Sciatic nerve (tissue), 2 donors: Measurements from ENCODE around the gene LRCH1. TPM values are rescaled to one million over a fixed set of nuclear protein-coding genes. Genes with fewer than 3 reads are reported as not detected.
A peak's percentile ranks its signal among the peaks of the same experiment; 100 is the strongest.

Source experiments
- ATAC-seq: fragments of 200-7000 bp; cut with Tn5 transposase; one replicate; pipeline ENCODE4 v1.9.1; 2020; ENCODE audit warnings: mild to moderate bottlenecking, moderate library complexity
- DNase-seq: peaks from one replicate; pipeline ENCODE4 v3.0.0-alpha.2; 2020; ENCODE audit warnings: low spot score
- intact Hi-C: fragments of 100-400 bp; cut with DNase I; formaldehyde crosslinking; loops from one replicate; pipeline ENCODE4 v1.14.2; 2022
- total RNA-seq: library from RNA; stranded (reverse); fragmentation: NEBNext Ultra II Directional; extraction: Animal tissue kit (Norgen Biotek cat#: 25700); gene quantifications from one replicate; pipeline ENCODE4 v1.2.1, GENCODE V29; 2021
- donor health status: DM: no; HTN: no; CAD: no.
- donor health status: DM: no; HTN: no; CAD: no.

The LRCH1 gene
- total RNA-seq, 1 donor from 2014 or later: 28.2 TPM

- ATAC-seq (peak; percentile 14), DNase-seq (no peak)
- intact Hi-C loops: no loop called here
Measured at GRCh38 chr13:46698910-46699460, 146.0 kb downstream of the LRCH1 start.

- no peak for ATAC-seq
- intact Hi-C loops: loop anchor here (5.0 kb wide), 1 partner anchor 160 kb away; the partner anchor contains the start of gene LRCH1
- DNase-seq: no peak
Measured at GRCh38 chr13:46712524-46712923, 159.6 kb downstream of the LRCH1 start.

DNA sequence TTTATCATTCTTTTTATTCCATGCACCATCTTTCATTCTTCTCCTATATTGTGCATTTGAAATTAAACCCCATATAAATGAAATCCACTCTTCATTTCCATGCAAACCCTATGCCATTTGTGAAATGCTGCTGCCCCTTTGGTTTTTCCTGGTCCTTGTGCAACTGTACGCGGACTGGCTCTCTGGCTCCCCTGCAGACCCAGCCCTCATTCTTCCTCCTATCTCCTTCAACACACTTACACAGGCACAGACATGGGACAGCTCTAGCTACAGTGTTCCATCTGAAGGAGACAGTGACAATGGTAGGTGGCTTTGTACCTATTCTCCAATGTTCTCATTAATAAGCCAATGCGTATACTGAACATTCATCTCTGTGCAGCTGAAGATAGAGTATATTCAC, 162.4 kb downstream of the LRCH1 start:
- intact Hi-C loops: no loop called here
- DNase-seq (no peak), ATAC-seq (no peak)

- intact Hi-C loops: no loop called here
- DNase-seq: no peak
- ATAC-seq: no peak
Measured at GRCh38 chr13:46716821-46717220, 163.9 kb downstream of the LRCH1 start.

DNA sequence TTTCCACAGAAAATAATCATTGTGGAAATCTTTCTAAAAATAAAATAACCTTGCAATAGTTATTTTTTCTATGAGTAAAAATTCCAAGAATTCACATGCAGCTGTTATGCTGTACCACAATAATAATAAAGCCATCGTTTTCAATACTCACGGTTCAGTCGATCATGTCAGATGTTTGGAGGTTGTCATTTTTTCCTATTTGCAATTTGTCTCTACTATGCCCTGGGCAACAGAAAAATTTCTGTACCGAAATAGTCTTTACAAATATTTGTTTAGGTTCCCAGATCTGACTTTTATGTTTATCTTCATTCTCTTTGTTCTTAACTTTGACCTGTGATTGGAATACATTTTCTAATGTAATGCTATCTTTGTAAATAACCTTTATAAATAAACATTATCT, 164.3 kb downstream of the LRCH1 start:
- intact Hi-C loops: no loop called here
- DNase-seq (no peak), ATAC-seq (no peak)

GRCh38 chr13:46717856-46718255, 164.9 kb downstream of the LRCH1 start:
- no peak for ATAC-seq
- DNase-seq: no peak
- intact Hi-C loops: no loop called here

DNA sequence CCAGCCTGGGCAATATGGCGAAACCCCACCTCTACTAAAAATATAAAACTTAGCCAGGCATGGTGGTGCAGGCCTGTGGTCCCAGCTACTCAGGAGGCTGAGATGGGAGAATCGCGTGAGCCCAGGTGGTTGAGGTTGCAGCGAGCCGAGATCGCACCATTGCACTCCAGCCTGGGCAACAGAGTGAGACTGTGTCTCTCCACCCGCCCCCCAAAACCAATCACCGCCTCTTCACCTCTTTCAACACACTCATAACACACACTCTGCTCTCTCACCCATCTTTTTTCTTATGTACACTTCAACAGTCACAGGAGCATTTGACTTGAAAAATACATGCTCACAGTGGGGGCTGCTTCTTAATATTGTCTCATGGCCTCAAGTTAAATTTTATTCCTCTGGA, 167.2 kb downstream of the LRCH1 start:
- intact Hi-C loops: loop anchor here (5.0 kb wide), 1 partner anchor 228 kb away; no protein-coding TSS in a partner anchor
- ATAC-seq (no peak), DNase-seq (no peak)

DNA sequence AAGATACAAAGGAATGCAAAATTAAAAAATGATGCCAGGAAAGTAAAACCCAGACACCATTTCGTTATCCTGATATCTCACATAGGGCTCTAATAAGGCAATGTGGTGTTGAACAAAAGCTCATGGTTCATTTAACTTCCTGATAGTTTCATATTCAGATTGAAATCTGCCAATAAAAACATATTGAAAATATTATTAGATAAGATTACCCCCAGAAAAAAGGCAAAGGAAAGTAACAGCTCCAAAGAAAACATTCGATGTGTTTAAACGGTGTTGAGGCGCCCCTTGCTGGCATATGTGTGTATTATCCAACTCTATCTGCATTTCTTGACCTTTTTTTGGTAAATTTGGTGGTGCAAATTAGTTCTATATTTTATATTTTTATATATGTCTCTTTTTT, 168.1 kb downstream of the LRCH1 start:
- intact Hi-C loops: loop anchor here (5.0 kb wide), 1 partner anchor 229 kb away; no protein-coding TSS in a partner anchor
- DNase-seq: peak; percentile 66
- peak; percentile 78 for ATAC-seq

GRCh38 chr13:46726347-46726746, 173.4 kb downstream of the LRCH1 start:
- no peak for DNase-seq
- no peak for ATAC-seq
- intact Hi-C loops: no loop called here

- DNase-seq (no peak), ATAC-seq (no peak)
- intact Hi-C loops: no loop called here
Measured at GRCh38 chr13:46728777-46729176, 175.8 kb downstream of the LRCH1 start.

GRCh38 chr13:46731535-46731934, 178.6 kb downstream of the LRCH1 start:
- intact Hi-C loops: no loop called here
- DNase-seq (no peak), ATAC-seq (no peak)

DNA sequence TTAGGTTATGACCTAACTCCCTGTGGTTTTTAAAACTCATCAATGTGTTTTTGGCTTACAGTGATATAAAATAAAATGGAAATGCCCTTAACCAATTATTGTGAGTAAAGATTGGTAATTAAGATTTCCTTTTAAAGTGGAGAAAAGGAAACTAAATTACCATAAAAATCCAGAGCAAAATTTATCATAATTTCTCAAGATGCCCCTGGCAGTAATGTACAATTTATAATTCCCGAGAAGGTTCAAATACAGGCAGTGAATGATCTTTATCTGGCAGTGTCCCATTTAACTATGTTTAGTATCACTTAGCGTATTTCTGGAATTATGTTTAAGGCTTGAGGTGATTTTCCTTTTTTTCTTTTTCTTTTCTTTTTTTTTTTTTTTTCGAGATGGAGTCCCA, 182.5 kb downstream of the LRCH1 start:
- no peak for DNase-seq
- intact Hi-C loops: no loop called here
- no peak for ATAC-seq

GRCh38 chr13:46736541-46737310, 183.8 kb downstream of the LRCH1 start:
- no peak for ATAC-seq

GRCh38 chr13:46738055-46738454, 185.1 kb downstream of the LRCH1 start:
- no peak for DNase-seq
- intact Hi-C loops: no loop called here
- peak; percentile 51 for ATAC-seq

More at GRCh38 chr13:46736541-46737310, 183.8 kb downstream of the LRCH1 start:
- intact Hi-C loops: no loop called here
- no peak for DNase-seq

GRCh38 chr13:46738766-46739165, 185.8 kb downstream of the LRCH1 start:
- no peak for DNase-seq
- no peak for ATAC-seq

DNA sequence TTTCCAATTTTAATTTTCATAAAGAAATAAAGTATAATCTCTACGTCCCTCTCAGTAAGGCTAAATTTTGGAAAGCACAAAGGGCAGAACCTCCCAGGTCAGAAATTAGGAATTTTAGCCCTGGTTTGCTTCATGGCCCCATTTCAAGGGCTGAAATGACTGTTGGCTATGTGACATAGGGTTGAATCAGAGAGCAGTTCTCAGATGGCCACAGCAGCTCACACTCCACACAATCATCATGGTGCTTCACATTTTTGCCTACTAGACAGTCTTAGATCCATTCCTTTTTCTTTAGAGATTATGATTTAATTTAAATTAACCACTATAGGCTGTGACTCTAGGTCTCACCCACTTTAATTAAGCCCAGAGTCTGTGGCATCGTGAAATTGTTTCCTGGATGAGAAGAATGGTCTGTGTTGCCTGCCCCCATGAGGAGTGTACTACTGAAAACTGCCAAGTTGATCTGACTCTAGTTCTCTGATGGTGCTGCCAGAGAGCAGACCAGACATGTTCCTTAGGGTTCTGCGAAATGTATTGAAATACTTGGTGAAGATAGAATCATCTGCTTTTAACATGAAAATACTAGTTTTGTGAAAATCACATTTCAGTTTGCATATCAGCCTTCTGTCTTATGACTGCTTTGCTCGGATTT, 186.6 kb downstream of the LRCH1 start:
- ATAC-seq: peak; percentile 91
- DNase-seq: no peak
- intact Hi-C loops: no loop called here

More at GRCh38 chr13:46738766-46739165, 185.8 kb downstream of the LRCH1 start:
- intact Hi-C loops: no loop called here

DNA sequence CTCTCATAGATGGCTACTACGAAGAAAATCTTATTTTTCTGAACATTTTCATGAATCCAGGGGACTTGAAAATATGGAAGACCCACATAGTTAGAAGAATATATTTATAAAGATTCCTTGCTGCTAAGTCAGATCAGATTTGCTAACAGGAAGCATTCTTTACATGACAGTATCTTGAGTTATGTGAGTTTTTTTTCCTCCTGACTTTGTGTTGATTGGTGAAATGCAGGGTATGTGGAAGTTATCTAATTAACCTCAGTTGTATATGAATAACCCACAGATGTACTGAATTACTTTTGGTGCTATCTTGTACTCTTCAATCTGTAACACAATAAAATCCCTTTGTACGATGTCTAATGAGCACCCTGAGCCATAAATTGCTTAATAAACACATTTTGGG, 190.2 kb downstream of the LRCH1 start:
- ATAC-seq (no peak), DNase-seq (no peak)
- intact Hi-C loops: no loop called here

DNA sequence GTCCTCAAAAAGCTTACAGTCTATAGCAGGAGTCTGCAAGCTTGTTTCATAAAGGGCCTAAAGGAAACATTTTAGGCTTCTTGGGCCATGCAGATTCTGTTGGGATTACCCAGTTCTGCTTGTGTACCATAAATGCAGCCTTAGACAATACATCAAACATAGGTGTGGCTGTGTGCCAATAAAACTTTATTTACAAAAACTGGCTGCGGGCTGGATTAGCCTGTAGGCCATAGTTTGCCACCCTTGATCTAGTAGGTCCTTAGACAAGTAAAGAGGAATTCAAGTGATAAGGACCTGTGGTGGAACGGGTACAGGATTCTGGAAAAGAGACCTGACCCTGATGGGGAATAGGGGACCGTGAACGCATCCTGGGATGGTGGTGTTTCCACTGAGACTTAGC, 192.1 kb downstream of the LRCH1 start:
- intact Hi-C loops: no loop called here
- DNase-seq (no peak), ATAC-seq (no peak)

GRCh38 chr13:46745706-46746105, 192.7 kb downstream of the LRCH1 start:
- no peak for ATAC-seq
- DNase-seq: no peak
- intact Hi-C loops: no loop called here
